Neuronal stem cell (in vitro differentiated cells): ENCODE results near the gene BPHL.

ENCODE experiments used
- DNase-seq: peaks from one replicate; pipeline ENCODE4 v3.0.0-alpha.2; 2013; ENCODE audit warnings: low spot score
- H2AFZ ChIP-seq: one replicate; pipeline ENCODE4 v1.6.1; 2013; ENCODE audit warnings: mild to moderate bottlenecking, low read length, inconsistent platforms
- H2AK5ac ChIP-seq: 2 replicates; pipeline ENCODE4 v1.6.1; 2013; ENCODE audit warnings: low read depth, mild to moderate bottlenecking, inconsistent platforms, low read length, moderate library complexity, mixed read lengths
- H2BK120ac ChIP-seq: 2 replicates; pipeline ENCODE4 v1.6.1; 2013; ENCODE audit warnings: low read depth, mild to moderate bottlenecking, inconsistent platforms, low read length, moderate library complexity, mixed read lengths
- H2BK12ac ChIP-seq: one replicate; pipeline ENCODE4 v1.6.1; 2013; ENCODE audit warnings: low read length, inconsistent platforms
- H2BK15ac ChIP-seq: 2 replicates; pipeline ENCODE4 v1.6.1; 2013; ENCODE audit warnings: mild to moderate bottlenecking, low read length, inconsistent platforms, mixed read lengths
- H2BK5ac ChIP-seq: one replicate; pipeline ENCODE4 v1.6.1; 2013; ENCODE audit warnings: inconsistent platforms, mild to moderate bottlenecking, low read length, moderate library complexity
- H3K14ac ChIP-seq: one replicate; pipeline ENCODE4 v1.6.1; 2013; ENCODE audit warnings: low read length, inconsistent platforms
- H3K18ac ChIP-seq: 2 replicates; pipeline ENCODE4 v1.6.1; 2013; ENCODE audit warnings: low read length, inconsistent platforms
- H3K23ac ChIP-seq: 2 replicates; pipeline ENCODE4 v1.6.1; 2013; ENCODE audit warnings: low read depth, mild to moderate bottlenecking, mixed read lengths, low read length, inconsistent platforms; ENCODE audit not compliant: poor library complexity
- H3K27ac ChIP-seq: replicated peaks from 3 replicates; pipeline ENCODE4 v1.5.1; 2013; ENCODE audit warnings: low read length, inconsistent platforms
- H3K27me3 ChIP-seq, 3 experiments: 2 replicates each; pipeline ENCODE4 v1.6.1; 2013; ENCODE audit warnings: low read length in 3 of 3, mild to moderate bottlenecking in 2 of 3, inconsistent platforms in 1 of 3, low read depth in 1 of 3, mixed read lengths in 1 of 3, moderate library complexity in 1 of 3; ENCODE audit not compliant: control insufficient read depth in 3 of 3, insufficient read depth in 3 of 3
- H3K36me3 ChIP-seq, 2 donors: replicated peaks in 1 of 2; 2 replicates each; pipeline ENCODE4 v1.6.1; 2013; ENCODE audit warnings: low read length in 2 of 2; ENCODE audit not compliant: control insufficient read depth in 2 of 2, insufficient read depth in 2 of 2
- H3K4ac ChIP-seq: 2 replicates; pipeline ENCODE4 v1.6.1; 2013; ENCODE audit warnings: inconsistent platforms, mild to moderate bottlenecking, low read length, moderate library complexity
- H3K4me1 ChIP-seq, 2 donors: 1 replicate in 1 of 2; 2 replicates in 1 of 2; pipeline ENCODE4 v1.6.1; 2013; ENCODE audit warnings: low read length in 2 of 2, low read depth in 1 of 2; ENCODE audit not compliant: control insufficient read depth in 2 of 2, insufficient read depth in 1 of 2
- H3K4me2 ChIP-seq: one replicate; pipeline ENCODE4 v1.6.1; 2013; ENCODE audit warnings: mild to moderate bottlenecking, low read length, inconsistent platforms; ENCODE audit not compliant: insufficient read depth, poor library complexity, severe bottlenecking
- H3K4me3 ChIP-seq, 2 donors: 2 replicates each; pipeline ENCODE4 v1.5.1; 2013; ENCODE audit warnings: low read length in 2 of 2, mild to moderate bottlenecking in 2 of 2, inconsistent platforms in 1 of 2, moderate library complexity in 1 of 2
- H3K79me1 ChIP-seq: one replicate; pipeline ENCODE4 v1.6.1; 2013; ENCODE audit warnings: low read depth, mild to moderate bottlenecking, inconsistent platforms, low read length, moderate library complexity
- H3K9ac ChIP-seq: one replicate; pipeline ENCODE4 v1.6.1; 2013; ENCODE audit warnings: mild to moderate bottlenecking, low read depth, low read length, inconsistent platforms; ENCODE audit not compliant: poor library complexity
- H3K9me3 ChIP-seq, 2 donors: replicated peaks in 1 of 2; 2 replicates each; pipeline versions ENCODE3 to v1.6.1; 2013; ENCODE audit warnings: low read length in 2 of 2, mild to moderate bottlenecking in 2 of 2, inconsistent platforms in 1 of 2, low read depth in 1 of 2, mixed read lengths in 1 of 2, moderate library complexity in 1 of 2; ENCODE audit not compliant: control insufficient read depth in 2 of 2, insufficient read depth in 1 of 2
- H4K8ac ChIP-seq: one replicate; pipeline ENCODE4 v1.6.1; 2013; ENCODE audit warnings: low read depth, mild to moderate bottlenecking, inconsistent platforms, low read length, moderate library complexity
- H4K91ac ChIP-seq: one replicate; pipeline ENCODE4 v1.6.1; 2013; ENCODE audit warnings: low read length, low read depth, mild to moderate bottlenecking, inconsistent platforms; ENCODE audit not compliant: poor library complexity
- WGBS, 2 donors: extraction: QIAGEN DNeasy Blood & Tissue Kit; methylation state at CpG; one replicate each; pipeline ENCODE4 v1.1.7; 2013; ENCODE audit warnings: missing lambda C conversion rate in 2 of 2, mixed read lengths in 1 of 2; ENCODE audit not compliant: insufficient read length in 2 of 2, insufficient replicate concordance in 1 of 2; ENCODE audit errors: extremely low coverage in 2 of 2; 5-methylcytosine and 5-hydroxymethylcytosine counted together

Gene BPHL

GRCh38 chr6:3162565-3163247 is 44.2 kb downstream of the BPHL start:
- Histone ChIP-seq H3K36me3 (no peaks in the 10 kb centered on the region), H2AK5ac (no peak overlapping the region), H2BK5ac (peak overlapping the region; percentile 40), H3K18ac (peak overlapping the region; percentile 66), H2BK120ac (no peak overlapping the region), H2BK12ac (peak overlapping the region; percentile 1), H3K9me3 (peaks cover 0 to 2% of the 10 kb centered on the region in 2 donors), H3K9ac (peak overlapping the region; percentile 66), H3K23ac (peak overlapping the region; percentile 99), H3K79me1 (no peaks in the 10 kb centered on the region), H3K4ac (no peak overlapping the region), H3K14ac (no peak overlapping the region), H2BK15ac (no peak overlapping the region), H3K27me3 (no peaks in the 10 kb centered on the region), H3K4me3 (peak overlapping the region; percentile 60 to 81), H3K4me2 (peak overlapping the region; percentile 85), H4K91ac (no peak overlapping the region), H3K4me1 (peaks cover 27 to 40% of the 10 kb centered on the region in 2 donors), H3K27ac (peak overlapping the region; percentile 78), H2AFZ (peak overlapping the region; percentile 99), H4K8ac (no peak overlapping the region)
- no CpG with 5 or more reads among the region's 74 CpGs for WGBS, 2 donors
- peak; percentile 77 for DNase-seq

- Histone ChIP-seq H3K23ac (peak overlapping the region; percentile 99), H2BK5ac (no peak overlapping the region), H3K4ac (no peak overlapping the region), H3K36me3 (no peaks in the 10 kb centered on the region), H3K9ac (no peak overlapping the region), H2AFZ (peak overlapping the region; percentile 45), H3K27ac (no peak overlapping the region), H2BK15ac (no peak overlapping the region), H3K79me1 (no peaks in the 10 kb centered on the region), H3K9me3 (peaks cover 2% of the 10 kb centered on the region in 2 donors), H2AK5ac (no peak overlapping the region), H3K18ac (no peak overlapping the region), H4K8ac (no peak overlapping the region), H2BK12ac (no peak overlapping the region), H3K14ac (no peak overlapping the region), H3K4me3 (peak overlapping the region in 1 of 2 donors; percentile 60), H2BK120ac (no peak overlapping the region), H4K91ac (no peak overlapping the region), H3K27me3 (no peaks in the 10 kb centered on the region), H3K4me1 (peaks cover 27 to 38% of the 10 kb centered on the region in 2 donors), H3K4me2 (no peak overlapping the region)
- WGBS, 2 donors, result no CpG with 5 or more reads among the region's 13 CpGs
- DNase-seq, result no peak
Measured at GRCh38 chr6:3163248-3163594, 44.7 kb downstream of the BPHL start.

DNA sequence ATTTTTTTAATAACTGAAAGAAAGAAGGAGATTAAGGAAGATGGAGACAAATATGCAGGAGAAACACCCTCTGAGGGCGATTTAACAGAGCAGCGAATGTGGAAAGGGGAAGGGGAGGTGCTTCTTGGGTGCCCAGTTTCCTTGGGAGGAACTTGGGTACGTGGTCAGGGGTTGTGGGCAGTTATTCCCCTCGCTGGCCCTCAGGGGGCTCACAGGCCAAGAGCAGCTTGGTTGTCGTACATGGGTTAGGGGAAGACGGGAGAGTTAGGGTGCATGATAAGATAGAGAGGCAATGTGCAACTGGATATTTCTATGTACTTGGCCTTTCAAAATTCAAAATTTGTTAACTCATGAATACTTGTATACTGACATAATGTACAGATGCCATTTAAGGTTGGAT is 45.9 kb downstream of the BPHL start:
- H3K27me3 ChIP-seq, result no peaks in the 10 kb centered on the region
- no peak for DNase-seq
- no peak overlapping the region for H3K9ac ChIP-seq
- H2AK5ac ChIP-seq, result no peak overlapping the region
- H3K4me2 ChIP-seq, result no peak overlapping the region
- no peak overlapping the region for H3K14ac ChIP-seq
- no CpG with 5 or more reads among the region's 6 CpGs for WGBS, 2 donors
- no peak overlapping the region for H2BK120ac ChIP-seq
- H3K9me3 ChIP-seq, result peaks cover 2 to 3% of the 10 kb centered on the region in 2 donors
- no peaks in the 10 kb centered on the region for H3K79me1 ChIP-seq
- H4K91ac ChIP-seq, result no peak overlapping the region
- no peak overlapping the region for H2BK12ac ChIP-seq
- no peak overlapping the region for H2BK15ac ChIP-seq
- H2BK5ac ChIP-seq, result no peak overlapping the region
- H3K4ac ChIP-seq, result no peak overlapping the region
- H3K4me1 ChIP-seq, result peaks cover 27 to 36% of the 10 kb centered on the region in 2 donors
- no peak overlapping the region for H3K18ac ChIP-seq
- no peak overlapping the region for H3K4me3 ChIP-seq
- no peak overlapping the region for H3K23ac ChIP-seq
- H3K27ac ChIP-seq, result no peak overlapping the region
- H2AFZ ChIP-seq, result no peak overlapping the region
- no peak overlapping the region for H4K8ac ChIP-seq
- no peaks in the 10 kb centered on the region for H3K36me3 ChIP-seq

- no peak overlapping the region for H3K4ac ChIP-seq
- H3K79me1 ChIP-seq, result no peaks in the 10 kb centered on the region
- H3K27ac ChIP-seq, result peak overlapping the region; percentile 62
- no peak overlapping the region for H3K4me3 ChIP-seq
- no peak overlapping the region for H2BK12ac ChIP-seq
- no peaks in the 10 kb centered on the region for H3K27me3 ChIP-seq
- H2BK120ac ChIP-seq, result no peak overlapping the region
- DNase-seq, result peak; percentile 29
- no peak overlapping the region for H2BK15ac ChIP-seq
- no peaks in the 10 kb centered on the region for H3K36me3 ChIP-seq
- H2BK5ac ChIP-seq, result no peak overlapping the region
- no CpG with 5 or more reads among the region's 7 CpGs for WGBS, 2 donors
- H3K18ac ChIP-seq, result no peak overlapping the region
- no peak overlapping the region for H3K14ac ChIP-seq
- no peak overlapping the region for H4K8ac ChIP-seq
- peaks cover 23 to 29% of the 10 kb centered on the region in 2 donors for H3K4me1 ChIP-seq
- no peak overlapping the region for H3K4me2 ChIP-seq
- H3K23ac ChIP-seq, result no peak overlapping the region
- no peak overlapping the region for H4K91ac ChIP-seq
- H3K9me3 ChIP-seq, result peaks cover 2 to 3% of the 10 kb centered on the region in 2 donors
- H2AFZ ChIP-seq, result peak overlapping the region; percentile 70
- no peak overlapping the region for H3K9ac ChIP-seq
- H2AK5ac ChIP-seq, result no peak overlapping the region
Measured at GRCh38 chr6:3165631-3166534, 47.4 kb downstream of the BPHL start.
